GM04503 (cell line): ENCODE results near the gene THOC5.

Source experiments
- DNase-seq: peaks from one replicate; pipeline ENCODE4 v3.0.0-alpha.2; 2012; ENCODE audit warnings: low read depth

THOC5 gene

DNA sequence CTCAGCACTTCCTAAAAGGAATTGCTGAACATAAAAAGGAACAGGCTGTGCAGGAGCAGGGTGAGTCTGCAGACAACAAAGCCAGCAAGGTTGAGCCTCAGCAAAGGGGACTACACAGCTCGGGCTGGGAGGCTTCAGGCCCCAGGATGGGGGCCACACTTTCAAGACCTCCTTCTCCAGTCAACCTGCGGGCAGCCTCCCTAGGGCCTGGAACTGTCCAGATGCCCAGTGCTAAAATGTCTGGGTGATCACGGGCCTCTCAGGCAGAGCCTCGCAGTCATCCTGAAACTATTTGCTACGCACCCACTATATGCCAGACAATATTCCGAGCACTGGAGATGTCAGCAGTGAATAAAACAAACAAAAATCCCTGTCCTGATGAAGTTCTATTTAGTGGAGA is 77.4 kb downstream of the THOC5 start:
- no peak for DNase-seq

DNA sequence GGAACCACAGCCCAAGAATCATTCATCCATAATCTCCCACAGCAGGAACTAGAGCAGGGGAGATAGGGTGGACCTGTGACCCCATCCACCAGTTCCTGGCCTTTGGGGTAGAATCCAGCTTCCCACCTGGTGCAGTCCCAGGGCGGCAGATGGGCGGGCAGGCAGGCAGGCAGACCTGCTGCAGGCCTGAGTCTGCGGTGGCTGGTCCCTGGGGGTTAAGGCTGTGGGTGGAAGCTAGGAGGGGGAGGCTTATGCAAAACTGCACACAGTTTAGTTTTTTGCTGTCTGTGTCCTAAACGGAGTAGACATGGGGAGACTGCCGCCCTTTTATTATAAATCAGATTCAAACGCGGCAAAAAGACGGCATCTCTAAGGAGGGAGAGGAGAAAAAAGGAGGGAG is 78.0 kb downstream of the THOC5 start:
- no peak for DNase-seq

DNA sequence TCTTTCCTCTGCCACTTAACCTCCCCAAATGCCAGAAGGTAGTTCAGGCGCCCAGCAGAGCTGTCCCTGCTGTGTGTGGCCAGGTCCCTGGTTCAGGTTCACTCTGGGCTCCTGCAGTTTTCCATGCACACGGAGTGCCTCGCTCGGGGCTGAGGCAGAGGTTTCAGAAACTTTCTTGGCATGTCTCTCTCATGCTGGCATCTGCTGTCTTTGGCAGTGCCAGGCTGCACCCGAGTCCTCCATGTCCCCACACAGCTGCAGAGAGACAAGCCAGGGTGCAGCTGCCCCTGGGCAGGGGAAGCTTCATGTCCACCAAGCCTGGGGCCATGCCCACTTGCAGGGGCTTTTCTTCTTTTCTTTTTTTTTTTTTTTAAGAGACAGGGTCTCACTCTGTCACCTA is 80.6 kb downstream of the THOC5 start:
- DNase-seq = no peak

DNA sequence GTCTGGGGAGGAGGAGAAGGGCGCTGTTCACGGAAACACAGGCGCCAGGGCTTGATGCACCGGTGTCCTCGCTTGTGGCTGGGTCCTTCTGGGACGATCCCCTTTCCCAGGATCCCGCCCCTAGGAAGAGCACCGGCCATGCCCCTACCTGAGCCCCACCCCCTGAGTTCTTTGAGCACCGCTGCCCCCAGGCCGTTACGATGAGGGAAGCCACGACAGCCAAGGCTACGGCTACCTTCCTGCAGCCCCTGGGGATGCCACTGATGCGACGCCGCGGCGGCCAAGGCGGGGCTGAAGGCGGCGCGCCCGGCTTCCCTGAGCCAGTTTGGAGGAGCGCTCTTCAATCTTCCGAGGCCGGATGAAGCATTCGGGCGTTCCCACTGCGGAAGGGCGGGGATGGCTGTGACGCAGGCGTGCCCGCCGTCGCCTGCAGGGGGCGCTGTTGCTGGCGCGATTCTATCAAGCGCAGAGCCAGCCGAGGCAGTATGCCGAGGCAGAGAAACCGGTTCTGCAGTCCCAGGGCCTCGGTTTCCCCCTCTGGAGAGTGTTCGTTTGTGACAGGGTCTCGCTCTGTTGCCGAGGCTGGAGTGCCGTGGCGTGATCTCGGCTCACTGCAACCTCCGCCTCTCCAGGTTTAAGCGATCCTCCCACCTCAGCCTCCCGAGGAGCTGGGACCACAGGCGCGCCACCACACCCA is 83.2 kb downstream of the THOC5 start:
- DNase-seq = no peak

DNA sequence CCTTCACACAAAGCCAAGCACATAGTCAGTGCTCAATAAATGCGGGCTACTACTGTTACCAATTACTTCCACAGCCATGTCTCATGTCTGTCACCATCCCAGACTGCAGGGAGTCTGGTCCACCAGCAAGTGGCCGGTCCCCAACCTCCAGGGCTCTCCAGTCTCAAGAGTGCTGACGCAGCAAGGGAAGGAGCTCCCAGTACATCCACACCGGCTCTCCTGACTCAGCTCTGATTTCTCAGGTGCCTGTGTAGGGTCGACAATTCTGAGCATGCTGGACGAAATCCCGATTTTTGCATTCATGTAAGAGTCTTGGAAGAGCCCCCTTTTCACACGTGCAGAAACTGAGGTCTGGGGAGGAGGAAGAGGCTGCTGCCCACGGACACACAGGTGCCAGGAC is 83.8 kb downstream of the THOC5 start:
- DNase-seq = no peak

DNA sequence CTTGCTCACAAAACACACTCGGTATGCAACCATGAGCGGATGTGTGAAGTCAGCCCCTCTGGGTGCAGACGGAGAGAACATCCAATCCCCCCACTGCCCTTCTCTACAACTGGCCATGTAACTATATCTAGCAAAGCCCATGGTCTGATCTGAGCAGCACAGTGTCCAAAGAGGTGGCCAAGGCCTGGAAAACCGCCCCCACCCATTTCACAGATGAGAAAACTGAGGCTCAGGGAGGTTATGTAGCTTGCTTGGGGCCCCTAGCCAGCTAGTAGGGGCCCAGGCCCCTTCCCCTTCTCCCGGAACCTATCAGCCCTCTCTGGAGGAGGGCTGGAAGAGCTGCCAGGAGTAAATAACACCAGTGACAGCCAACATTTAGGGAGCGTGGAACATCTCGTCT is 89.0 kb downstream of the THOC5 start:
- no peak for DNase-seq

DNA sequence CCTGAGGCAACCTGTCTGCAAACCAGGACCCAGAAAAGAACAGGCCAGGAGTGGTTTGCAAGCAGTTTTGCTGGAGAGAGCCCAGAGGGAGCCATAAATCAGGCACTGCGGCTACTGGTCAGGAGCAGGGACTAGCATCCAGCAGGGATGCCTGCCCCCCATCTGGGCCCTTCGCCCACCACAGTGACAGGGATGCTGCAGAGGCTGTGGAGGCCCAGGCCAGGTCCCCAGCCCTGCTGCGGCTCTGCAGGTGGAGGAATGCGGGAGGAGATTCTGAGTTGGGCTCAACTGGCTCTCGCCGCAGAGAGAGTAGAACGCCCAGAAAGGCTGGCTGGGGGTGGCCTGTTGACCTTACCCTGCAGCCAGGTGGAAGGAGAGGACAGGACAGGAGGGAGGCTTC is 89.9 kb downstream of the THOC5 start:
- no peak for DNase-seq

DNA sequence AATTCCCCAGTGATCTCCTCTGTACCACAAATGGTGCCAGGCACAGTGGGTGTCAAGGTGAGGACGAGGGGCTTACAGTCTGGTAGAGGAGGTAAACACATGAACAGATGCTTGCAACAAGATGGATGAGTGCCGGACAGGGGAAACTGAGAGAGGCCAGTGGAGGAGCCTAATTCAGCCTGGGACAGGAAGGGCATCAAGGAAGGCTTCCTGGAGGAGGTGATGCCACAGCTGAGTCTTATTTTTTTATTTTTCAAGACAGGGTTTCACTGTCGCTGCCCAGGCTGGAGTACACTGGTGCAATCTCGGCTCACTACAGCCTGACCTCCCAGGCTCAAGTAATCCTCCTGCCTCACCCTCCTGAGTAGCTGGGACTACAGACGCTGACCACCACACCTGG is 92.3 kb downstream of the THOC5 start:
- no peak for DNase-seq

DNA sequence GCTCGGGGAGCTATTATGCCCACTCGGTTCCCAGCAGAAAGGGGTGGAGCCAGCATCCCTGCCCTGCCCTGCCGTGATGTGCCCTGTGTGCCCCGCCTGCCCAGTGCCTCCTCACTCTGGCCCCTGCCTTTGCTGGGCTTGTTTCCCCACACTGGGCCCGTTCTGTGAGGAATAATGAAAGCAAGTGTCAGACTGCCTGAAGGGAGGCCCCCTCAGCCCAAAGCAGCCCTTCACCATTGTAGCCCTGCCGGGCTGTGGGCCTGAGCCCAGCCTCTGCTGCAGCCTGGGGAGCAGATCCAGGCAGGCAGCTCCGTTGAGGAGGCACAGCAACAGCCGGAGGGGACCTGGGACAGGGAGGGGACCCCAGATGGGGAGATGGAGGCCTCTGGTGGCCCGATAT is 93.8 kb downstream of the THOC5 start:
- DNase-seq = no peak

DNA sequence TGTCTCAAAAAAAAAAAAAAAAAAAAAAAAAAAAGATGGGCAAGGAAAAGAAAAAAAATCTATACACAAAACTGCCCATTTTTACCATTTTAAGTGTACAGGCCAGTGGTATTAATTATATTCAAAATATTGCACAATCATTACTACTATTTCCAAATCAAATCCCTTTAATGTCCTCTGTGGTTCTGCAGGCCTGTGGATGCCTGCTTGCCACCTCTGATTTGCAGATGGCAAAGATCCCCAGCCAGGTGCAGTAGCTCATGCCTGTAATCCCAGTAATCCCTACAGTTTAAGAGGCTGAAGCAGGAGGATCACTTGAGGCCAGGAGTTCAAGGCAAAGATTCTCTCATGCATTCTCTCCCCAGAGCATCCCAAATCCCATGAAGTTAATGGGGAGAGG is 95.0 kb downstream of the THOC5 start:
- DNase-seq = no peak

DNA sequence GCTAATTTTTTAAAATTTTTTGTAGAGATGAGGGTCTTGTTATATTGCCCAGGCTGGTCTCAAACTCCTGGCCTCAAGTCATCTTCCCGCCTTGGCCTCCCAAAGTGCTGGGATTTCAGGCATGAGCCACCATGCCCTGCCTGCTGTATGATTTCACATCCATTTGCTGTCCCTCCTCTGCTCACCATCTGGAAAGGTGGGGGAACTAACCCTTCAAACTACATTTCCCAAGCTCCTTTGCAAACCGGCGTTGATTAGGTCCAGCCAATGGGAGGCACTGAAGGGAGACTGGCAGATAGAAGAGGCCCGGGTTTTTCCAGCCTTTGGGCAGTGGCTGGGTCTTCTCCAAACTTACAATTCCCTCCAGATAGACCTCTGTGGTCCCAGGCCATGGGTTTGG is 95.8 kb downstream of the THOC5 start:
- DNase-seq = no peak

DNA sequence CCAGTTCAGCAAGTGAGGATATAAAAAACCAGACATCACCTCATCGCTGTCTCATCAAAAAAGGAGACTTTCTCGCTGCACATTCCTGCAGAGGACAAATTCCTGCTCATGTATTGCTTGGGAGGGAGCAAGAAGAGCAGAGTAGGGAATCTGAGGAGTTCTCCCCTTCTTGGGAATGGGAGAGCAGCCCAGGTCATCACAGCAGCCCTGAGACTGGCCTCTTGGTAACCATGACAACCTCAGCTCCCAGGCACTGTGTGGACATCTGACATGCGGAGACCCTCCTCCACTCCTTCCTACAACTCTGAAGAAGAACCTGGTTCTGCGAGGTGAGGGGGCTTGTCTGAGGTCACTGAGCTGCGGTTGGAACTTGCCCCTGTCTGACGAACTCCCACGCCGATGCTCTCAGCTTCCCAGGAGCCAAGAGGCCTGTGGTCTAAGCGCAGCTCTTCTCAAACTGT is 97.3 kb downstream of the THOC5 start:
- DNase-seq = no peak
